PC-9 (cell line): ENCODE measurements around the gene RPTOR.

Experiments
- CTCF ChIP-seq: fragments of 200-600 bp; sonication (generic); conservative IDR thresholded peaks from 2 replicates; pipeline ENCODE4 v1.6.1; 2017; ENCODE audit warnings: mixed run types, antibody characterized with exemption, mild to moderate bottlenecking, moderate library complexity
- EZH2 ChIP-seq: fragments of 200-600 bp; sonication (generic); IDR thresholded peaks from 2 replicates; pipeline ENCODE4 v1.8.0; 2017; ENCODE audit warnings: antibody characterized with exemption, low read depth

- TF ChIP-seq EZH2 = no peak
- no peak for TF ChIP-seq CTCF
Measured at GRCh38 chr17:80704381-80704819, 159.8 kb downstream of the RPTOR start.
